ENCODE data around the gene PIP5K1C.
"Not testable (repeated sequence)": the region's sequence is repeated elsewhere in the genome, so short reads cannot be mapped to it uniquely, and the experiment has no call there.

PIP5K1C gene

GRCh38 chr19:3672993-3673392, 27.3 kb downstream of the PIP5K1C start:
- no peak for DNase-seq

- DNase-seq = no peak
These were observed 27.7 kb downstream of the PIP5K1C start for GRCh38 chr19:3672575-3672948.

GRCh38 chr19:3671680-3672574, 28.3 kb downstream of the PIP5K1C start:
- DNase-seq = no peak

GRCh38 chr19:3670796-3671679, 29.2 kb downstream of the PIP5K1C start:
- DNase-seq = peak; percentile 54

GRCh38 chr19:3669947-3670795, 30.1 kb downstream of the PIP5K1C start:
- no peak for DNase-seq

GRCh38 chr19:3669082-3669946, 31.0 kb downstream of the PIP5K1C start:
- DNase-seq = no peak

- DNase-seq = no peak
These were observed 31.8 kb downstream of the PIP5K1C start for GRCh38 chr19:3668331-3669081.

GRCh38 chr19:3667766-3668165, 32.5 kb downstream of the PIP5K1C start:
- DNase-seq = no peak

- no peak for DNase-seq
These were observed 33.1 kb downstream of the PIP5K1C start for GRCh38 chr19:3667037-3667638.

- not testable (repeated sequence) for DNase-seq
These were observed 33.8 kb downstream of the PIP5K1C start for GRCh38 chr19:3666545-3666856.

GRCh38 chr19:3665681-3666544, 34.4 kb downstream of the PIP5K1C start:
- peak; percentile 85 for DNase-seq

GRCh38 chr19:3664879-3665642, 35.2 kb downstream of the PIP5K1C start:
- DNase-seq = no peak

GRCh38 chr19:3663838-3664237, 36.4 kb downstream of the PIP5K1C start:
- DNase-seq = no peak

- DNase-seq = no peak
These were observed 38.7 kb downstream of the PIP5K1C start for GRCh38 chr19:3661284-3662238.

- DNase-seq = no peak
These were observed 39.6 kb downstream of the PIP5K1C start for GRCh38 chr19:3660493-3661219.

GRCh38 chr19:3659746-3660112, 40.5 kb downstream of the PIP5K1C start:
- DNase-seq = no peak
